DOHH2 (cell line): ENCODE results near the gene PLCB2.

ENCODE experiments used
- H3F3A ChIP-seq: fragments of 200-600 bp; sonication (generic), shearing (Covaris generic); 2 replicates; pipeline ENCODE4 v1.6.0; 2016; ENCODE audit warnings: antibody characterized with exemption, mild to moderate bottlenecking; ENCODE audit not compliant: control insufficient read depth, insufficient read depth
- H3K27ac ChIP-seq: fragments of 200-600 bp; sonication (generic); 2 replicates; pipeline ENCODE4 v1.5.1; 2014; ENCODE audit warnings: low read depth, mild to moderate bottlenecking, low read length, moderate library complexity
- H3K27me3 ChIP-seq: fragments of 200-600 bp; sonication (generic); 2 replicates; pipeline ENCODE4 v1.6.1; 2014; ENCODE audit warnings: mild to moderate bottlenecking, low read length, mixed read lengths; ENCODE audit not compliant: control insufficient read depth
- H3K36me3 ChIP-seq: fragments of 200-600 bp; sonication (generic); 2 replicates; pipeline ENCODE4 v1.6.1; 2014; ENCODE audit warnings: mild to moderate bottlenecking, low read length, moderate library complexity, mixed read lengths; ENCODE audit not compliant: control insufficient read depth
- H3K4me1 ChIP-seq: fragments of 200-600 bp; sonication (generic); 2 replicates; pipeline ENCODE4 v1.6.1; 2014; ENCODE audit warnings: mild to moderate bottlenecking, low read length, mixed read lengths; ENCODE audit not compliant: control insufficient read depth
- H3K4me2 ChIP-seq: fragments of 200-600 bp; sonication (generic); 2 replicates; pipeline ENCODE4 v1.6.0; 2014; ENCODE audit warnings: mild to moderate bottlenecking, low read length, moderate library complexity
- H3K4me3 ChIP-seq: fragments of 200-600 bp; sonication (generic); 2 replicates; pipeline ENCODE4 v1.5.1; 2014; ENCODE audit warnings: mild to moderate bottlenecking, low read length, mixed read lengths
- H3K79me2 ChIP-seq: fragments of 200-600 bp; sonication (generic); 2 replicates; pipeline ENCODE4 v1.6.1; 2014; ENCODE audit warnings: mild to moderate bottlenecking, low read length, mixed read lengths; ENCODE audit not compliant: control insufficient read depth
- H3K9me2 ChIP-seq: fragments of 200-600 bp; sonication (generic); replicated peaks from 2 replicates; pipeline ENCODE4 v1.6.1; 2014; ENCODE audit warnings: mild to moderate bottlenecking, low read length, mixed read lengths; ENCODE audit not compliant: control insufficient read depth
- H3K9me3 ChIP-seq: fragments of 200-600 bp; sonication (generic); 2 replicates; pipeline ENCODE4 v1.6.1; 2014; ENCODE audit warnings: antibody characterized with exemption, low read length, mixed read lengths; ENCODE audit not compliant: control insufficient read depth, insufficient read depth
- H4K20me1 ChIP-seq: fragments of 200-600 bp; sonication (generic); 2 replicates; pipeline ENCODE4 v1.6.0; 2014; ENCODE audit warnings: low read depth, mild to moderate bottlenecking, antibody characterized with exemption, low read length, moderate library complexity; ENCODE audit not compliant: control insufficient read depth, insufficient read depth
- CTCF ChIP-seq: fragments of 200-600 bp; sonication (generic); IDR thresholded peaks from one replicate; pipeline ENCODE4 v1.5.1; 2014; ENCODE audit warnings: antibody characterized with exemption, mild to moderate bottlenecking, low read depth, low read length; ENCODE audit not compliant: poor library complexity, severe bottlenecking
- EZH2phosphoT487 ChIP-seq: fragments of 200-600 bp; sonication (generic); IDR thresholded peaks from 2 replicates; pipeline ENCODE4 v1.6.1; 2017; ENCODE audit warnings: borderline replicate concordance, mild to moderate bottlenecking, antibody characterized with exemption, low read length, moderate library complexity, mixed read lengths

PLCB2 gene

GRCh38 chr15:40239404-40239692 lies 68.4 kb downstream of the PLCB2 start:
- Histone ChIP-seq H3F3A (peaks cover 15% of the 10 kb centered on the region), H3K36me3 (no peaks in the 10 kb centered on the region), H3K27ac (no peak overlapping the region), H4K20me1 (no peaks in the 10 kb centered on the region), H3K4me2 (peak overlapping the region; percentile 95), H3K27me3 (peaks cover 10% of the 10 kb centered on the region), H3K4me3 (peak overlapping the region; percentile 70), H3K79me2 (no peaks in the 10 kb centered on the region), H3K4me1 (peaks cover 34% of the 10 kb centered on the region), H3K9me2 (no peaks in the 10 kb centered on the region), H3K9me3 (no peaks in the 10 kb centered on the region)
- TF ChIP-seq CTCF = no peak

GRCh38 chr15:40238532-40239403 lies 69.0 kb downstream of the PLCB2 start, which contains the start of gene PAK6:
TSS of gene PAK6 (plus strand) at chr15:40239063. CDS start at chr15:40264786, 25,723 bp downstream.
- H3K27me3 ChIP-seq = peaks cover 10% of the 10 kb centered on the region
- no peaks in the 10 kb centered on the region for H4K20me1 ChIP-seq
- H3K9me2 ChIP-seq = no peaks in the 10 kb centered on the region
- no peaks in the 10 kb centered on the region for H3K79me2 ChIP-seq
- H3K4me1 ChIP-seq = peaks cover 40% of the 10 kb centered on the region
- H3K36me3 ChIP-seq = no peaks in the 10 kb centered on the region
- peaks cover 15% of the 10 kb centered on the region for H3F3A ChIP-seq
- H3K4me2 ChIP-seq = peak within 1 kb of the TSS; percentile 95
- no peaks in the 10 kb centered on the region for H3K9me3 ChIP-seq
- no peak within 1 kb of the TSS for H3K27ac ChIP-seq
- H3K4me3 ChIP-seq = peak within 1 kb of the TSS; percentile 70
- TF ChIP-seq EZH2phosphoT487 (no peak), CTCF (no peak)
